Right lobe of liver (tissue), 4 donors: ENCODE measurements around the gene SET.

Experiments
- CTCF ChIP-seq, 4 donors: fragments of 200-600 bp in 3 of 4; fragments of 450-650 bp in 1 of 4; IDR thresholded peaks; one replicate each; pipeline versions ENCODE4 v1.5.1 to v1.8.0; 2016 to 2022; ENCODE audit warnings: antibody characterized with exemption in 4 of 4, mild to moderate bottlenecking in 2 of 4
- POLR2A ChIP-seq: fragments of 450-650 bp; IDR thresholded peaks from one replicate; pipeline ENCODE4 v1.6.1; 2017; ENCODE audit warnings: antibody characterized with exemption, mild to moderate bottlenecking
- donor health status: DM: no; HTN: no; CAD: no.
- donor health status: DM: no; HTN: no; CAD: no.
- donor health status: DM: no; HTN: yes; CAD: no.

DNA sequence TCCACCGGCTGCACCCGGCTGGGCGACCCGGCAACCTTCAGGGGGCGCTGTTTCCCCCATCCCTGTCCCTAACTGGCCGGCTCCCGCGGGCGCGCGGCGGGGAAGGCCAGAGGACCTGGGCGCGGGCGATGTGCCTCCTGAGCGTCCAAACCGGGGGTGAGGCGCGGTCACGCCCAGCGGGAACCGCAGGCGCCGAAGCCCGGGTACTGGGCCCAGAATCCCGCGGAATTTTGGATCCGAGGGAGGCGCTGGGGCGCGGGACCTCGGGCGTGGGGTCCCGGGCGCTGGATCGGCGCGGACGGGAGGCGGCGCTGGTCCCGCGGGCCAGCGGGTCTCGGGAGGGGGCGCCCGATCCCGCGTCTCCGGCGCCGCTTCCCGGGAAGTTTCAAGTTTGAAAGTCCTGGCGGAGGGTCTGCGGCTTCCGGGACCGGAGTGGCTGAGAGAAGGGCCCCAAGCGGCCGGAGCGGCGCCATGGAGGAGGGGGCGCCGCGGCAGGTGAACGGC, 13.5 kb downstream of the SET start, which contains the start of gene PKN3:
- TF ChIP-seq CTCF (IDR thresholded peaks at IDR 0.05) = peak; percentile 82 to 92 (median 88)
- peak; percentile 23 for TF ChIP-seq POLR2A
